HG03521 (cell line): ENCODE results near the gene PDZRN4.
"Not testable (repeated sequence)": the region's sequence is repeated elsewhere in the genome, so short reads cannot be mapped to it uniquely, and the experiment has no call there.

Experiments
- ATAC-seq: cut with Tn5 transposase; IDR thresholded peaks from one replicate; pipeline ENCODE4 v1.9.1; 2021; ENCODE audit warnings: mild to moderate bottlenecking, moderate library complexity; ENCODE audit not compliant: unreplicated experiment

Gene PDZRN4

GRCh38 chr12:41188058-41188840 lies at the start of gene PDZRN4:
Gene PDZRN4 (plus strand): TSS chr12:41188320.
- no peak for ATAC-seq

- ATAC-seq, result no peak
Observed at GRCh38 chr12:41140117-41140516, 48.0 kb upstream of the PDZRN4 start.

- ATAC-seq, result no peak
Observed at GRCh38 chr12:41141104-41141503, 47.0 kb upstream of the PDZRN4 start.

- no peak for ATAC-seq
Observed at GRCh38 chr12:41142376-41142775, 45.7 kb upstream of the PDZRN4 start.

- no peak for ATAC-seq
Observed at GRCh38 chr12:41151793-41152192, 36.3 kb upstream of the PDZRN4 start.

- no peak for ATAC-seq
Observed at GRCh38 chr12:41162461-41162860, 25.7 kb upstream of the PDZRN4 start.

GRCh38 chr12:41167701-41168100 lies 20.4 kb upstream of the PDZRN4 start:
- no peak for ATAC-seq

- ATAC-seq, result no peak
Observed at GRCh38 chr12:41174602-41175001, 13.5 kb upstream of the PDZRN4 start.

- ATAC-seq, result not testable (repeated sequence)
Observed at GRCh38 chr12:41179507-41179906, 8.6 kb upstream of the PDZRN4 start.

GRCh38 chr12:41184864-41185263 lies 3.3 kb upstream of the PDZRN4 start:
- no peak for ATAC-seq

GRCh38 chr12:41186026-41186425 lies 2.1 kb upstream of the PDZRN4 start:
- no peak for ATAC-seq

GRCh38 chr12:41188841-41189394 lies 798 bp downstream of the PDZRN4 start:
- ATAC-seq, result no peak

- no peak for ATAC-seq
Observed at GRCh38 chr12:41189395-41190251, 1.5 kb downstream of the PDZRN4 start.

- no peak for ATAC-seq
Observed at GRCh38 chr12:41190338-41190737, 2.2 kb downstream of the PDZRN4 start.

- not testable (repeated sequence) for ATAC-seq
Observed at GRCh38 chr12:41191549-41191948, 3.4 kb downstream of the PDZRN4 start.

GRCh38 chr12:41193311-41193710 lies 5.2 kb downstream of the PDZRN4 start:
- ATAC-seq, result no peak

- ATAC-seq, result no peak
Observed at GRCh38 chr12:41202051-41202450, 13.9 kb downstream of the PDZRN4 start.

- no peak for ATAC-seq
Observed at GRCh38 chr12:41205070-41205709, 17.1 kb downstream of the PDZRN4 start.

- no peak for ATAC-seq
Observed at GRCh38 chr12:41206298-41206697, 18.2 kb downstream of the PDZRN4 start.

GRCh38 chr12:41211448-41211847 lies 23.3 kb downstream of the PDZRN4 start:
- ATAC-seq, result no peak

GRCh38 chr12:41212625-41213024 lies 24.5 kb downstream of the PDZRN4 start:
- ATAC-seq, result no peak
